GM21717 (cell line): Measurements from ENCODE around the gene DYNLT2B.
A peak's percentile ranks its signal among the peaks of the same experiment; 100 is the strongest.
"Not testable (repeated sequence)": the region's sequence is repeated elsewhere in the genome, so short reads cannot be mapped to it uniquely, and the experiment has no call there.

Source experiments
- ATAC-seq: cut with Tn5 transposase; IDR thresholded peaks from one replicate; pipeline ENCODE4 v1.9.1; 2021; ENCODE audit warnings: mild to moderate bottlenecking, moderate library complexity; ENCODE audit not compliant: unreplicated experiment

The DYNLT2B gene

DNA sequence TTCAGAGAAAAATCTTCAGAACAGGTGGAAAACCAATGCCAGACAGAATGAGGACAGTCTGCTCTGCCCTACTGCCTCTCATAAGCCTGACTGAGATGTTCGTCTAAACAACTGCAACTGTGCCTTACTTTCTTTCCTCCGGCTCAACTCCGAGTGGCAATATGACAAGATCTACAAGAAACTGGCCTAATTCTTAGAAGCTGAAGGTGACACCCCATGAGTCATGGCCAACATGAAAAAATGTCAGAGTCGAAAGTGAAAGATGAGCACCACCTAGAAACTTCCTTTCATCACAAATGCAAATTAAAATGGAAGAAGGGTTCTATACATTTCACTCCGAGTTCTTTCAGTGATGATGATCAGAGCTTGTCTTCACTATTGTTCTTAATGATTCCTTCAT lies 43.5 kb downstream of the DYNLT2B start:
- peak; percentile 89 for ATAC-seq

DNA sequence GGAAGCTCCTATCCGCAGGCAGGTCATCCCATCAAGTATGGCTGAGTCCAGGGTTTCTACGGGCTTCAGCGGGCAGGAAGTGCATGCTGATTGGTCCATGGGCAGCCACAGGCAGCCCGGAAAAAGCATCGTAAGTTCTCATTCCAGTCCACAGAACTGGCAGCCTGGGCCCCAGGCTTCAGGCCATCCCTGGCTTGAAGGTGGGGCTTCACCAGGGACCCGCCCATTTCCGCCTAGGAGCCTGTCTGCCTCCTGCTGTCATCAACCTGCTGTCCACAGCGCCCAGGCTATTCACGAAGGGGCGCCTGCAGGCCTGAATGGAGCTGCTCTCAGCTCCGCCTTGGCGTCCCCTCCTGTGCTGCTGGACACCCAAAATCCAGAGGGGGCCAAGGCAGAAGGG lies 44.4 kb downstream of the DYNLT2B start:
- no peak for ATAC-seq

DNA sequence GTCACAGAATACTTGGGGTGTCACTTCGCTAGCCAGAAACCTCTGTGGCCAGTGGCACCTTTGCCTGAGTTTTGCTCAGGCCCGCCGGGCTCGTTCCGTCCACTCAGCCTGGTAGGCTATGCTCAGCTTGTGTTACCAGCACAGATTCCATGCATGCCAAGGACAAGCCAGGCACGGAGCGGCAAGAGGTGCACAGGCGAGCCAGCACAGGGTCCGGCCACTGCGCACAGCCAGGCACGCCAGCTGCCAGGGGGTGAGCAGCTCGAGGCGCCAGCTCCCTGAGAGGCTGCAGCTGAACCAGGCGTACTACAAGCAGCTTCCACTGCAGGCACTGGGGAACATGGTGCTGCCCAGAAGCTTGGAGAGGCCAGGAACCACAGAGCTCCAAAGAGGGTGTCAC lies 45.2 kb downstream of the DYNLT2B start:
- no peak for ATAC-seq

DNA sequence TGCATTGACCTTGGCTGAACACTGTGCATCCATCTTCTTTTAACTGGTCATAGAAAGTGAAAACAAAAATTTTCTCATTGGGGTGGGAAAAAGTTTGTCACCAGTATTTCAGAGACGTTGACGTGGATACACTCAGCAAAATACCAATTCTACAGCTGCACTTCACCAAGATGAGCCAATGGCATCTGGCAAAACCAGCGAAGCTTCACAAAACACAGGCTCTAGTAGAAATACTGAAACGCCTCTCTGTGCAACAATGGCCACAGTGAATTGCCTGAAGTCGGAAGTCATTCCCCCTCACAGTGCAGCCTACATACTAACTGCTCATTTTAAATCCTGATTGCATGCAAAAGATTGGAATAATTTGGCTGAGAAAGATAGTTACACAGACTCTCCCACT lies 47.5 kb downstream of the DYNLT2B start:
- no peak for ATAC-seq

DNA sequence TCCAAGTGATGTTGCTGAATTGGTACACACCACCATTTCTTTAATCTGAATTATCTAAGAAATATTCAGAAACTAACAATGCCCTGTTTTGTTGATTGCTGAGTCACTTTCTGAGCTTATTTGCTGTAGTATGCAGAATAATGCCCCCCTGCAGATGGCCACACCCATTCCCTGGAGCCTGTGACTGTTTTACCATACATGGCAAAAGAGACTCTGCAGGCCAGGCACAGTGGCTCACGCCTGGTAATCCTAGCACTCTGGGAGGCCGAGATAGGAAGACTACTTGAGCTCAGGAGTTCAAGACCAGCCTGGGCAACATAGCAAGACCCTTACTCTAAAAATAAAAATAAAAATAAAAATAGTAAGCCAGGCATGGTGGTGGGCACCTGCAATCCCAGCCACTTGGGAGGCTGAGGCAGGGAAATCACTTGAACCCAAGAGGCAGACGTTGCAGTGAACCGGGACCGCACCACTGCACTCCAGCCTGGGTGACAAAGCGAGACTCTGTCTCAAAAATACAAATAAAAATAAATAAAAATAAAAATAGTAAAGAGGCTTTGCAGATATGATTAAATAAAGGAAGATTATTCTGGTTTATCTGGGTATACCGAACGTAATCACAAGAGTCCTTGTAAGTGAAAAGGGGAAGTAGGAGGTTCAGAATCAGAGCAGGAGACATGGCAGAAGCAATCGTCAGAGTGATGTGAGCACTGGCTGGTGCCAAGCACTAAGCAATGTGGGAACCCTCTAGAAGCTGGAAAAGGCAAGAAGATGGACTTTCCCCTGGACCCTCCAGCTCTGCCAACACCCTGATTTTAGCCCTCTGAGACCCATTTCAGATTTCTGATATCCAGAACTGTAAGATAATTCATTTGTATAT lies 49.5 kb downstream of the DYNLT2B start:
- ATAC-seq: no peak

DNA sequence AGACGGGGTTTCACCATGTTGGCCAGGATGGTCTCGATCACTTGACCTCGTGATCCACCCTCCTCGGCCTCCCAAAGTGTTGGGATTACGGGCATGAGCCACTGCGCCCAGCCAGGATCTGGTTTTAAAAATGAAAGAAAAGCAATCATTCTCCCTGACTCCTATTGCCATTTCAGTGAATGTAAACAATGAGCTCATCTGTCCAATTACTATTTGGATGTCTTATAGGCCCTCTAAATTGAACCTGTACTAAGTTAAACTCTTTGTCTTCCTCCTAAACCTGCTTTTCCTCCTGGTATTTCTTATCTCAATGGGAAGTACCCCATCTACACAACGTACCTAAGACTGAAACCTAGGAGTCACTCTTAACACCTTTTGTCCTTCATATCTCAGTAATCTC lies 54.2 kb downstream of the DYNLT2B start:
- no peak for ATAC-seq

DNA sequence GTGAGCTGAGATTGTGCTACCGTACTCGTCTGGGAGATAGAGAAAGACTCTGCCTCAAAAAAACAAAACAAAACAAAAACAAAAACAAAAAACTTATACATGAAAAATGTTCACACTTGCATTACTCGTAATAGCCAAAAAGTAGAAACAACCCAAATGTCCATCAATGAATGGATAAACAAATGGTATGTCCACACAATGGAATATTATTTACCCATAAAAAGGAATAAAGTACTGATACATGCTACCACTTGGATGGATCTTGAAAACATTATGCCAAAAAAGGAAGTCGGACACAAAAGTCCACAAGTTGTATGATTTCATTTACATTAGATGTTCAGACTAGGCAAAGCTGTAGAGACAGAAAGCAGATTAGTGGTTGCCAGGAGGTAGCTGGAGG lies 57.3 kb downstream of the DYNLT2B start:
- ATAC-seq: no peak

DNA sequence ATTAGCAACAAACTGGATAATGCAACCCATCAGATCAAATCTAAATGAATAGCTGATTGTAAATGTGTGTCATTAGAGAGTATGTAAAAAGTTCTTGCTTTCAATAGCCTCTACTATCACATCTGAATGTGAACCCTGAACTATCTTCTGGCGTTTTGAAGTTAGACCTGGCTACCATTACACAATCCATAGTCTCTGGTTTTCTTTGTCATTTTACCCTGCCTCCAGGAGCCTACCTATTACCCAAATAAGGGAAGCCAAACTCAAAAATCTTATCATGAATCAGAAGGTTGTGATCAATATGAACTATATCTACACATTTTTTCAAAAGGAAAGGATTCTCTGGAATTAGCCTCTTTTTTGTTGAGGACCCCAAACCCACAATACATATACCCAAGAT lies 62.3 kb downstream of the DYNLT2B start:
- no peak for ATAC-seq

DNA sequence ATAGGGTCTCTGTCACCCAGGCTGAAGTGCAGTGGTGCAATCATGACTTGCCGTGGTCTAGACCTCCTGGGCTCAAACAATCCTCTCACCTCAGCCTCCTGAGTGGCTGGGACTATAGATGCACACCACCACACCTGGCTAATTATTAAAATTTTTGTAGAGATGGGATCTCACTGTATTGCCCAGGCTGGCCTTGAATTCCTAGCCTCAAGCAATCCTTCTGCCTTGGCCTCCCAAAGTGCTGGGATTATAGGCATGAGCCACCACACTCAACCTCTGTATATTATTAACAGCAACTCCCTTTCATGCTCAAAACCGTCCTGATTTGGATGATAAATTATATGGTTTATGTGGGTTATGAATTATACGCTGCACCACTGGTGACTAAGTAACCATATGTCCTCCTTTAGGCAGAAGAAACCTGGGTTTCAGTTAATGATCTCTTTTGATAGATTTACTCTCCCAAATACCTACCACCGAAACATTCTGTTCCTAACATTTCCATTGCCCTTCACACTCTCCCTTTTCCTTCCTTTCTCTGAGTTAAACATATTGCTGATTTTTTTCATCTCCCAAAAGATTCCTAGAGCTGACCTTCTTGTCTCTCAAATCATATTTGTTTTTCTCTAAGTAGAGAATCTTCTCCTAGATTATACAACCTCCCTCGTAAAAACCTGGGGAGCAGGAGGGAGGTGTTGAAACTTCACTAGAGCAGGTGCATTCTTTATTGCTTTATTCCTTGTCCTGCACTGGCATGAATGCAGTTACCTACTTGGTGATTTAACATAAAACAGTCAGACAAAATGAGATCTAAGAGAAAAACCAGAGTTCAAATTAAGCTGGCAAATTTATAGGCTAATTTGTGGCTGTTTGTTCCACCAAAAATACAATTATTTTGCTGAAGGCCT lies 63.4 kb downstream of the DYNLT2B start:
- ATAC-seq: no peak

DNA sequence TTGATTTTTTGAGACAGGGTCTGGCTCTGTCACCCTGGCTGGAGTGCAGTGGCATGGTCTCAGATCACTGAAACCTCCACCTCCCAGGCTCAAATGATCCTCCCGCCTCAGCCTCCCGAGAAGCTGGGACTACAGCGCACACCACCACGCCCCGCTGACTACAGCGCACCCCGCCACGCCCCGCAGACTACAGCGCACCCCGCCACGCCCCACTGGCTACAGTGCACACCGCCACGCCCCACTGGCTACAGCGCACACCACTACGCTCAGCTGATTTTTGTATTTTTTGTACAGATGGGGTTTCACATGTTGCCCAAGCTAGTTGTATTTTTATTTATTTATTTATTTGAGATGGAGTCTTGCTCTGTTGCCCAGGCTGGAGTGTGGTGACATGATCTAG lies 66.1 kb downstream of the DYNLT2B start:
- no peak for ATAC-seq

DNA sequence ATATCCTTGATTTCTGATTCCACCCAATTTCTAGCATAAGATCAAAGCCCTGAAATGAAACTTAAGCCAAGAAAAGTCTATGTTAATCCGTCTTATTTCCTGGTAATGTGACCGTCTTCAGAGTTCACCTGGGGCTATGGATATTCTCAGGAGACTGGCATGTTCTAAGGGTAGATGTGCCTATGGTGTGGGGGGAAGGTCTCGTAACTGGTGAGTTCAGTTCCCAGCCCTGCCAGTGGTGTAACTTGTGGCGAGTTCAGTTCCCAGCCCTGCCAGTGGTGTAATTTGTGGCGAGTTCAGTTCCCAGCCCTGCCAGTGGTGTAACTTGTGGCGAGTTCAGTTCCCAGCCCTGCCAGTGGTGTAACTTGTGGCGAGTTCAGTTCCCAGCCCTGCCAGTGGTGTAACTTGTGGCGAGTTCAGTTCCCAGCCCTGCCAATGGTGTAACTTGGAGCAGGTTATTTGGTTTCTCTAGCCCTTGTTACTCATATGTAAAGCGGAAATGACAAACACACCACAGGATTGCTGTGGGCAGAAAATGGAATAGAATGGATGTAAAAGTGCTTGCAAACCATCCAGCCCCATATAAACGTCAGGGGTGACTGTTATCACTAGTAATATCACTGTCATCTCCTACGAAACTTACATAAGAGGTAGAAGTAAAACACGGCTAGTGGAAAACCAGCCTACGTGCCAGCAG lies 71.3 kb downstream of the DYNLT2B start:
- ATAC-seq: no peak

DNA sequence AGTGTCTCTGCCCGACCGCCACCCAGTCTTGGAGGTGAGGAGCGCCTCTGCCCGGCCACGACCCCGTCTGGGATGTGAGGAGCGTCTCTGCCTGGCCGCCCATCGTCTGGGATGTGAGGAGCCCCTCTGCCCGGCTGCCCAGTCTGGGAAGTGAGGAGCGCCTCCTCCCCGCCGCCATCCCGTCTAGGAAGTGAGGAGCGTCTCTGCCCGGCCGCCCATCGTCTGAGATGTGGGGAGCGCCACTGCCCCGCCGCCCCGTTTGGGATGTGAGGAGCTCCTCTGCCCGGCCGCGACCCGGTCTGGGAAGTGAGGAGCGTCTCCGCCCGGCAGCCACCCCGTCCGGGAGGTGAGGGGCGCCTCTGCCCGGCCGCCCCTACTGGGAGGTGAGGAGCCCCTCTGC lies 73.9 kb downstream of the DYNLT2B start:
- not testable (repeated sequence) for ATAC-seq

DNA sequence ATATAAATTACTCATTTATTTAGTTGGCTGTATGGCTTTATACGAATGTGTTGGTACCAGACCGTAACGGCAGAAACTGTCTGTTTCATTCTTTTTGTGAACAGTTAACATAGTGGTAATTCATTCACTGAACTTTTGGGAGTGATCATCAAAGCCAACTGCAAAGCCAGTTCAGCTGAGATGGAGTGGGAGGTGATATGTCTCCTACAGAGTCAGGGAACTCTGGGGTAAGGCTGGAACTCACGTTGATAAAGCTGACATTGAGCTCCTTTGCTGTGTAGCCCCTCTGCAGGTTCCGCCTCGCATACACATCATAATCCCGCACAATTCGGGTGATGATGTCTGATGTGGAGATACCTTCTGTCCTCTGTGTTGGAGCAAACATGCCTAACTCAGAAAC lies 76.3 kb downstream of the DYNLT2B start:
- no peak for ATAC-seq
